ENCODE data around the gene FHL2. TPM values are rescaled to one million over a fixed set of nuclear protein-coding genes. Genes with fewer than 3 reads are reported as not detected.

FHL2 gene
- total RNA-seq, 6 experiments from 2014 or later: 4.2 to 36.6 (median 12.0) TPM

DNA sequence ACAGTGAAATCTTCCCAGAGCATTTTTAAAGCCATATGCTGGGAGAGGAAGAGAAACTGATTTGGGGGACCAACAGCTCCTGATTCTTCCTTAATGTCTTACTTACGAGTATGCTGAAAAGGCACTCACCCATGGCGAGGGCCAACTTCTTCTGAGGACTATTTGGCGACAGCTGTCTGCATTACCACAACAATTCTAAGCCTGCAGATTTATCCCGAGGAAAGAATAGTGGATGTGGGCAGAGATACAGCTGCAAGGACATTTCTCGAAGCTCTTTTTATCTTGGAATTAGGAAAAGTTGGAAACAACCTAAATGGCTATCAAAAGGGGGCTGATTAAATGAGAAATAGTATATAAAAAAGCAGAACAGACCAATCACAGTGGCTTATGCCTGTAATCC is 40.3 kb upstream of the FHL2 start:
- no peak overlapping the region for H3K27ac ChIP-seq
- intact Hi-C loops (cut with DNase I): no loop called here

DNA sequence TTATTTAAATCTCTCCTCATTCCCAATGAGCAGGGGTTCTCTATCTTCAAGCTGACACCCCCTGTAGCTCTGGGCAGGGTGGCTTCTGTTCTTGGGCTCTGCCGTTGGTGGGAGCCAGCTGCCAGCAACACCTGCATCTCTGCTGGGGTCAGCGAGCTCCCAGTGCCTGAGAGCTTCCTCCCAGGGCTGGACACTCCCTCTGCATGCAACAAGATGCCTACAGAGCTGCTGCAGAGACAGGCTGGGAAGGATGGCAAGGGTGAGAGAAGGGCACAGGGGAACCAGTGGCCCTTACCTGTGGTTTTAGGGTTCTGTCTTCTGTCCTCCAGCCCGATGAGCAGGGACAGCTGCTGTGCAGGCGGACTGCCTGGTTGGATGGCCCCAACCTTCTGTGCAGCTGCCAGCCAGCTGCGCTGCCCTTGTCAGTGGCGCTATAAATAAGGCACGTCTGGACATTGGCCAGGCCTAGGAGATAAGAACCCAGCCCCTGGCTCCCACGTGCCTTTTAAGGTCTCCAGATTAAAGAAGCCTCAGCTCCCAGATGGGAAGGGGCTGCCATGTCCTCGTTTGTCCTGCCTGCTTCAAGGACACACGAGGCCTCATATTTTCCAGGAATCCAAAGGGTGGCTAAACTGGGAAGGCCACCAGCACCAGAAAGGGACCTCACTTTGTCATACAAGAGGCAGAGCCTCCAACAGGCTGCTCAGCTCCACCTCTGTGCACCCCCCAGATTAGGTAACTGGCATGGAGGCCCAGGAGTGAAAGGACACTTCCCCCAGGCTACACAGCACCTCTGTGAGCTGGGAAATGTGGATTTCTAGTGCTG is 39.5 kb upstream of the FHL2 start:
- no peak overlapping the region for H3K4me3 ChIP-seq
- peaks cover 0 to 1% (median 0%) of the 10 kb centered on the region in 4 donors for H3K4me1 ChIP-seq
- ATAC-seq: peak in 3 of 4 donors; percentile 18 to 39 (median 38)
- no peaks in the 10 kb centered on the region for H3K9me3 ChIP-seq
- TF ChIP-seq, protein P1, sequence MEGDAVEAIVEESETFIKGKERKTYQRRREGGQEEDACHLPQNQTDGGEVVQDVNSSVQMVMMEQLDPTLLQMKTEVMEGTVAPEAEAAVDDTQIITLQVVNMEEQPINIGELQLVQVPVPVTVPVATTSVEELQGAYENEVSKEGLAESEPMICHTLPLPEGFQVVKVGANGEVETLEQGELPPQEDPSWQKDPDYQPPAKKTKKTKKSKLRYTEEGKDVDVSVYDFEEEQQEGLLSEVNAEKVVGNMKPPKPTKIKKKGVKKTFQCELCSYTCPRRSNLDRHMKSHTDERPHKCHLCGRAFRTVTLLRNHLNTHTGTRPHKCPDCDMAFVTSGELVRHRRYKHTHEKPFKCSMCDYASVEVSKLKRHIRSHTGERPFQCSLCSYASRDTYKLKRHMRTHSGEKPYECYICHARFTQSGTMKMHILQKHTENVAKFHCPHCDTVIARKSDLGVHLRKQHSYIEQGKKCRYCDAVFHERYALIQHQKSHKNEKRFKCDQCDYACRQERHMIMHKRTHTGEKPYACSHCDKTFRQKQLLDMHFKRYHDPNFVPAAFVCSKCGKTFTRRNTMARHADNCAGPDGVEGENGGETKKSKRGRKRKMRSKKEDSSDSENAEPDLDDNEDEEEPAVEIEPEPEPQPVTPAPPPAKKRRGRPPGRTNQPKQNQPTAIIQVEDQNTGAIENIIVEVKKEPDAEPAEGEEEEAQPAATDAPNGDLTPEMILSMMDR (IDR thresholded peaks at IDR 0.05): no peak
- no peak for TF ChIP-seq POLR2A (IDR thresholded peaks at IDR 0.05)
- WGBS (ENCODE audit: insufficient coverage, low coverage, low lambda C conversion rate, missing lambda C conversion rate): 42% methylated on average over 4 of the region's 10 CpGs
- H3K27ac ChIP-seq: no peak overlapping the region
- intact Hi-C loops (cut with DNase I): no loop called here
- H3K36me3 ChIP-seq: no peaks in the 10 kb centered on the region
- no peaks in the 10 kb centered on the region for H3K27me3 ChIP-seq
- DNase-seq: no peak

More for the DNA sequence above, 40.3 kb upstream of the FHL2 start:
- no peak for TF ChIP-seq POLR2A (IDR thresholded peaks at IDR 0.05)
- TF ChIP-seq, protein P1 (IDR thresholded peaks at IDR 0.05): no peak
- ATAC-seq (no peak), DNase-seq (no peak)
- Histone ChIP-seq H3K36me3 (no peaks in the 10 kb centered on the region), H3K4me3 (no peak overlapping the region), H3K4me1 (no peaks in the 10 kb centered on the region), H3K27me3 (no peaks in the 10 kb centered on the region), H3K9me3 (no peaks in the 10 kb centered on the region)
- 69% methylated on average over 5 of the region's 5 CpGs for WGBS (ENCODE audit: insufficient coverage, low coverage, low lambda C conversion rate, missing lambda C conversion rate)

DNA sequence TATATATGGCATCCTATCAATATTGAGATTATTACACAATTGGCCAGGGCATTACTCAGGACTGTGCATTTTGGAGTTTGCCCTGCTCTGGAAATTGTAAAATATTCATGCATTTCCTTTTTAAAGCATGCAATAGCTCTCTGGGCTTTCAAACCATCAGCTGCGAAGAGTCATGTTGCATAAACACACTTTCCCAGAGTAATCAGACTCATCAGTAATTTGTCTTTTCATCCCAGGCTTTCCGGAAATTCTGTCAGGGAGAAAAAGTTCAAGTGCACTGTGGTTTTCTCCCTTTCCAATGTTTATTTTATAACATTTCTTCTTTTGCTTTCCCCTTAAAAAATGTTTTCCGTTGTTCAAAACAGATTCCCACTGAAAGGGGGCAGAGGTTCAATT is 38.9 kb upstream of the FHL2 start:
- 51% methylated on average over 3 of the region's 3 CpGs for WGBS (ENCODE audit: insufficient coverage, low coverage, low lambda C conversion rate, missing lambda C conversion rate)
- Histone ChIP-seq H3K27ac (no peak overlapping the region), H3K27me3 (no peaks in the 10 kb centered on the region), H3K9me3 (no peaks in the 10 kb centered on the region), H3K36me3 (no peaks in the 10 kb centered on the region), H3K4me3 (no peak overlapping the region), H3K4me1 (peaks cover 0 to 6% (median 0%) of the 10 kb centered on the region in 4 donors)
- intact Hi-C loops (cut with DNase I): no loop called here
- no peak for TF ChIP-seq POLR2A (IDR thresholded peaks at IDR 0.05)
- ATAC-seq: peak in 1 of 4 donors; percentile 38
- DNase-seq: no peak

DNA sequence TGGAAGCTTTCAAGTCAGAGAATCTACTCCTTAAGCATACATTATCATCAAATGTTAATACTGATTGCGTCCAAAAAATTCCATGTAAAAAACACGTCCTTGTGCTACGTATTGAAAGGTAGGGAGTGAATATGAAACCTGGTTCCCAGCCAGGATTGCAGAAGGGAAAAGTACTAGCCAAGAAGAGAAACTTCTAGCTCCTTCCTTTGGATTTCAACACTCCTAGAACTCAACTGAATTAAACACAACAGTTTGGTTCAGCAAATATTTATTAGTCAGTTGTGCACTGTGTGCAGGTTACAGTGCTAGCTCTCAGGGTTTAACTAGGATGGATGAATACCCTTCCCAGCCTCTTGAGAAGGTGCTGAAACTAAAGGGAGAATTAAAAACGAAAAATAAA is 33.9 kb upstream of the FHL2 start:
- DNase-seq: no peak
- H3K4me1 ChIP-seq: peaks cover 0 to 11% (median 0%) of the 10 kb centered on the region in 4 donors
- TF ChIP-seq, protein P1 (IDR thresholded peaks at IDR 0.05): no peak
- no peak for TF ChIP-seq POLR2A (IDR thresholded peaks at IDR 0.05)
- H3K36me3 ChIP-seq: no peaks in the 10 kb centered on the region
- no peak overlapping the region for H3K4me3 ChIP-seq
- intact Hi-C loops (cut with DNase I): no loop called here
- no peaks in the 10 kb centered on the region for H3K27me3 ChIP-seq
- no peaks in the 10 kb centered on the region for H3K9me3 ChIP-seq
- peak; percentile 18 to 75 (median 51) for ATAC-seq
- peak overlapping the region in 2 of 3 donors; percentile 8 to 46 for H3K27ac ChIP-seq
- 53% methylated on average over 4 of the region's 4 CpGs for WGBS (ENCODE audit: insufficient coverage, low coverage, low lambda C conversion rate, missing lambda C conversion rate)

DNA sequence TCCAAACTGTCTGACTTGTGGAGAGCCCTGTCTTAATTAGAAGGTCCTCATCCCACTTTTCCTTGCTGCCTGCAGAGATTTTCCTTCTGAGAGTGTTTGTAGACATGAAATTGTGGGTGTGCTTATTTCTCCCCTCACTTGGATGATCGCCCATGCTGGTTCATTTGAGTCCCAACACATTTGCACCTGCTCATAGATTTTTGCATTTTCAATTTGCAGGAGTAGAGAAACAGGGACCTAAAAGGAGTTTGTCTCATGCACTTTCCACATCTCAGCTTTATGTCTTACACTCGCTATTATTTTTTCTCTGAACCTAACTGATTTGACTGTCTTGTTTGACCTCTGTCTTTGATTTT is 33.2 kb upstream of the FHL2 start:
- intact Hi-C loops (cut with DNase I): no loop called here
- DNase-seq (no peak), ATAC-seq (no peak)
- Histone ChIP-seq H3K4me3 (no peak overlapping the region), H3K27ac (peak overlapping the region in 1 of 3 donors; percentile 46), H3K4me1 (peaks cover 0 to 11% (median 0%) of the 10 kb centered on the region in 4 donors), H3K36me3 (no peaks in the 10 kb centered on the region), H3K27me3 (no peaks in the 10 kb centered on the region), H3K9me3 (no peaks in the 10 kb centered on the region)
- no peak for TF ChIP-seq POLR2A (IDR thresholded peaks at IDR 0.05)
- TF ChIP-seq, protein P1 (IDR thresholded peaks at IDR 0.05): no peak
- WGBS (ENCODE audit: insufficient coverage, low coverage, low lambda C conversion rate, missing lambda C conversion rate): 77% methylated on average over 2 of the region's 2 CpGs

Data from right lobe of liver (tissue), 6 donors.